ENCODE results near the gene PRR19. TPM values are rescaled to one million over a fixed set of nuclear protein-coding genes. Genes with fewer than 3 reads are reported as not detected.

PRR19 gene
- total RNA-seq, 1 experiment from 2014 or later, result 0.93 TPM

- RAD21 ChIA-PET (ENCODE audit: low non-redundant PET in 1 of 2, low total read pairs in 2 of 2, uncharacterized antibody in 2 of 2, unreplicated experiment in 2 of 2), result no interaction called here
- TF ChIP-seq REST (IDR thresholded peaks at IDR 0.05; ENCODE audit: low read depth), result no peak
- no peak for TF ChIP-seq ZFX (IDR thresholded peaks at IDR 0.05)
- no peak for TF ChIP-seq ZBTB33 (IDR thresholded peaks at IDR 0.05; ENCODE audit: extremely low read depth, insufficient replicate concordance, low read length)
- no peak for TF ChIP-seq POLR2AphosphoS5 (IDR thresholded peaks at IDR 0.05; ENCODE audit: low read depth, low read length)
- no peak for TF ChIP-seq FOSL1 (IDR thresholded peaks at IDR 0.05; ENCODE audit: low read depth)
- no peak for TF ChIP-seq POLR2A (IDR thresholded peaks at IDR 0.05; ENCODE audit: borderline replicate concordance, extremely low read depth, insufficient read depth, insufficient read length)
- no peak for TF ChIP-seq MAX (IDR thresholded peaks at IDR 0.05)
- no peak for TF ChIP-seq CTCF (IDR thresholded peaks at IDR 0.05 in 2 of 3, conservative IDR thresholded peaks at IDR 0.05 in 1 of 3; ENCODE audit: borderline replicate concordance in 1 of 3, insufficient read depth in 1 of 3, low read depth in 2 of 3, low read length in 2 of 3)
- no peak for TF ChIP-seq CBX3 (IDR thresholded peaks at IDR 0.05; ENCODE audit: low read depth)
- TF ChIP-seq EZH2phosphoT487 (IDR thresholded peaks at IDR 0.05; ENCODE audit: borderline replicate concordance), result no peak
- no peak for TF ChIP-seq CEBPB (IDR thresholded peaks at IDR 0.05; ENCODE audit: low read depth)
- TF ChIP-seq SP1 (IDR thresholded peaks at IDR 0.05; ENCODE audit: low read depth), result no peak
- no peak for TF ChIP-seq EGR1 (IDR thresholded peaks at IDR 0.05; ENCODE audit: low read depth)
- TF ChIP-seq SRF (IDR thresholded peaks at IDR 0.05; ENCODE audit: low read depth), result no peak
- TF ChIP-seq ZNF274 (IDR thresholded peaks at IDR 0.05; ENCODE audit: low read depth, low read length), result no peak
- no peak for TF ChIP-seq TCF7L2 (IDR thresholded peaks at IDR 0.05; ENCODE audit: borderline replicate concordance, extremely low read depth, insufficient read depth, insufficient read length)
- no peak for TF ChIP-seq JUND (IDR thresholded peaks at IDR 0.05)
- TF ChIP-seq RAD21 (IDR thresholded peaks at IDR 0.05; ENCODE audit: low read depth), result no peak
- TF ChIP-seq ELF1 (IDR thresholded peaks at IDR 0.05; ENCODE audit: borderline replicate concordance, low read depth), result no peak
- intact Hi-C loops (cut with micrococcal nuclease), result no loop called here
- ATAC-seq (no peak), DNase-seq (ENCODE audit: low read depth, low spot score) (no peak)
- H3K4me1 ChIP-seq (ENCODE audit: control insufficient read depth in 1 of 2, insufficient read depth in 2 of 2, low read length in 2 of 2), result no peaks in the 10 kb centered on the region
- no peaks in the 10 kb centered on the region for H3K79me2 ChIP-seq (ENCODE audit: insufficient read depth, low read length)
- no peak overlapping the region for H3K27ac ChIP-seq (ENCODE audit: low read depth, low read length)
- H3K9me2 ChIP-seq (ENCODE audit: insufficient read depth), result no peaks in the 10 kb centered on the region
- H3K4me3 ChIP-seq (replicated peaks in 1 of 2; ENCODE audit: low read depth in 1 of 2, low read length in 2 of 2), result no peak overlapping the region
- no peak overlapping the region for H2AFZ ChIP-seq (ENCODE audit: low read depth, low read length, poor library complexity, severe bottlenecking)
- POLR2A ChIA-PET, result no interaction called here
- no peaks in the 10 kb centered on the region for H3K9me3 ChIP-seq (ENCODE audit: control insufficient read depth in 1 of 2, insufficient read depth in 1 of 2, low read depth in 1 of 2, low read length in 2 of 2)
- no peaks in the 10 kb centered on the region for H3K27me3 ChIP-seq (ENCODE audit: insufficient read depth, low read length)
- no peak overlapping the region for H3K4me2 ChIP-seq (ENCODE audit: low read length)
- BruUV-seq (replicated peaks), result no TSS peak
- H3K36me3 ChIP-seq (ENCODE audit: control insufficient read depth in 1 of 2, insufficient read depth in 2 of 2, low read length in 2 of 2), result no peaks in the 10 kb centered on the region; a peak in 1 of 4 replicates
- H4K20me1 ChIP-seq (ENCODE audit: insufficient read depth), result no peaks in the 10 kb centered on the region
- no peak overlapping the region for H3K9ac ChIP-seq (ENCODE audit: low read length)
- CTCF ChIA-PET, result no interaction called here
Observed at GRCh38 chr19:42352301-42353259, 50.6 kb downstream of the PRR19 start.

All from HCT116 (cell line).